ENCODE measurements around the gene KBTBD2.
"Not testable (repeated sequence)": the region's sequence is repeated elsewhere in the genome, so short reads cannot be mapped to it uniquely, and the experiment has no call there.

Gene KBTBD2

DNA sequence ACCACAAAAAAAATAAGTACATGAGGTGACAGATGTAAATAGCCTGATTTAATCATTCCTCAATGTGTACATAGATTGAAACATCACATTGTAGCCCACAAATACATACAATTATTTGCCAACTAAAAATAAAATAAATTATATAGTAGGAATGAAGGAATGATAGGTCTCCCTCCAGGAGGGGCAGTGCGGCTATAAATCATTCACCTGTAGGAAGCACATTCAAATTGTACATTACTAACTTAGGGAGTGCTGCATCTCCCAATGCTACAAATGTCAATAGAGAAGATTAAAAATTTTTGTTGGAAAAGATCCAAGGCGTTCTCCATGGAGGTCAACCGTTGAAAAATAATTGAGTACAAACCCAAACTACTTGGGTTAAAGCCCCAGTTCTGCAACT lies 4.2 kb downstream of the KBTBD2 start:
- no peak for TF ChIP-seq GABPA (IDR thresholded peaks at IDR 0.05; ENCODE audit: low read depth)
- TF ChIP-seq POLR2AphosphoS5 (IDR thresholded peaks at IDR 0.05; ENCODE audit: low read depth) = no peak
- TF ChIP-seq CTCF (IDR thresholded peaks at IDR 0.05; ENCODE audit: insufficient read depth, low read length) = no peak
- TF ChIP-seq SPI1 (IDR thresholded peaks at IDR 0.05; ENCODE audit: borderline replicate concordance, low read depth) = no peak
- Histone ChIP-seq H3K27ac (replicated peaks) (no peak overlapping the region), H3K4me3 (replicated peaks; ENCODE audit: insufficient read depth, low read length) (no peak overlapping the region), H3K27me3 (ENCODE audit: insufficient read depth, poor library complexity, severe bottlenecking) (no peaks in the 10 kb centered on the region)
- DNase-seq (ENCODE audit: low read depth in 1 of 2, low spot score in 1 of 2) = no peak

DNA sequence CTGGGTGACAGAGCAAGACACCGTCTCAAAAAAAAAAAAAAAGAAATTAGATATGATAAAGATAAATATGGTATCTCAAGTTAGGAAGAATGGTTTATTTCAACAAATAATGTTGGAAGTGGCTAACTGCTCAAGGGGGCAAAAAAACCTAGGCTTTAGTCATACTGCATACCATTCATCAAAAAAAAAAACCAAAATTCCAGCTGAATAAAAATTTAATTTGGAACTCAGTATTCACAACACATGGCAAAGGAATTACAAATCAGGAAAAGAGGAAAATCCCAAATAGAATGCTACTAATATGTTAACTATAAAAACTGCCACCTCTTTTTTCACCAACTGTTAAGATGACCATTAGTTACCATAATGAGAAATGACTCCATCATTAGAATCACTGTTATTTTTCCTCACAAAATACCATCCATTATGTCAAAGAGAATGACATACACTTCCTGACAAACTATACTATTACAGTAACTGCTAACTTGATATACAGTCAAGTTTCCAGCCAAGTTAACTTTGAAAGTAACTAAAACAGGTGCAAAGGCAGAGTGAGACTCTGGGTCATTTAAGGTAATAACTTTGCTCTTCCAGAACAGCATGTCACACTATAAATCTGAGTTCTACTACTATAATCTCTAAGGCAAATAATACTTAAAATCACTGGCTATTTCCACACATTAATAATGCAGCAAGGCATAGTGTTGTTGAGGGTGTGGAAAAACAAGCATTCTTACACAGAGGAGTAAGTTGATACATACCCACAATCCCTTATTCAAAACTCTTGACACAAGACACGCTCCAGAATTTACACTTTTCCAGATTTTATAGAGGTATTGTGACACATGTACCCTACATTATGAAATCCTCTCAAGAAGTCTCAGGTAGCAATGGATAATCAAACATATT lies 10.2 kb downstream of the KBTBD2 start:
- no peaks in the 10 kb centered on the region for H3K27me3 ChIP-seq (ENCODE audit: insufficient read depth, poor library complexity, severe bottlenecking)
- no peak for TF ChIP-seq SPI1 (IDR thresholded peaks at IDR 0.05; ENCODE audit: borderline replicate concordance, low read depth)
- no peak for TF ChIP-seq POLR2AphosphoS5 (IDR thresholded peaks at IDR 0.05; ENCODE audit: low read depth)
- TF ChIP-seq, protein P1, sequence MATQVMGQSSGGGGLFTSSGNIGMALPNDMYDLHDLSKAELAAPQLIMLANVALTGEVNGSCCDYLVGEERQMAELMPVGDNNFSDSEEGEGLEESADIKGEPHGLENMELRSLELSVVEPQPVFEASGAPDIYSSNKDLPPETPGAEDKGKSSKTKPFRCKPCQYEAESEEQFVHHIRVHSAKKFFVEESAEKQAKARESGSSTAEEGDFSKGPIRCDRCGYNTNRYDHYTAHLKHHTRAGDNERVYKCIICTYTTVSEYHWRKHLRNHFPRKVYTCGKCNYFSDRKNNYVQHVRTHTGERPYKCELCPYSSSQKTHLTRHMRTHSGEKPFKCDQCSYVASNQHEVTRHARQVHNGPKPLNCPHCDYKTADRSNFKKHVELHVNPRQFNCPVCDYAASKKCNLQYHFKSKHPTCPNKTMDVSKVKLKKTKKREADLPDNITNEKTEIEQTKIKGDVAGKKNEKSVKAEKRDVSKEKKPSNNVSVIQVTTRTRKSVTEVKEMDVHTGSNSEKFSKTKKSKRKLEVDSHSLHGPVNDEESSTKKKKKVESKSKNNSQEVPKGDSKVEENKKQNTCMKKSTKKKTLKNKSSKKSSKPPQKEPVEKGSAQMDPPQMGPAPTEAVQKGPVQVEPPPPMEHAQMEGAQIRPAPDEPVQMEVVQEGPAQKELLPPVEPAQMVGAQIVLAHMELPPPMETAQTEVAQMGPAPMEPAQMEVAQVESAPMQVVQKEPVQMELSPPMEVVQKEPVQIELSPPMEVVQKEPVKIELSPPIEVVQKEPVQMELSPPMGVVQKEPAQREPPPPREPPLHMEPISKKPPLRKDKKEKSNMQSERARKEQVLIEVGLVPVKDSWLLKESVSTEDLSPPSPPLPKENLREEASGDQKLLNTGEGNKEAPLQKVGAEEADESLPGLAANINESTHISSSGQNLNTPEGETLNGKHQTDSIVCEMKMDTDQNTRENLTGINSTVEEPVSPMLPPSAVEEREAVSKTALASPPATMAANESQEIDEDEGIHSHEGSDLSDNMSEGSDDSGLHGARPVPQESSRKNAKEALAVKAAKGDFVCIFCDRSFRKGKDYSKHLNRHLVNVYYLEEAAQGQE (IDR thresholded peaks at IDR 0.05; ENCODE audit: insufficient replicate concordance, low read depth) = no peak
- no peak for TF ChIP-seq CTCF (IDR thresholded peaks at IDR 0.05; ENCODE audit: insufficient read depth, low read length)
- no peak for TF ChIP-seq GABPA (IDR thresholded peaks at IDR 0.05; ENCODE audit: low read depth)
- H3K27ac ChIP-seq (replicated peaks) = no peak overlapping the region
- H3K4me3 ChIP-seq (replicated peaks; ENCODE audit: insufficient read depth, low read length) = no peak overlapping the region
- DNase-seq (ENCODE audit: low read depth in 1 of 2, low spot score in 1 of 2) = no peak

GRCh38 chr7:32879460-32879859 lies 12.1 kb downstream of the KBTBD2 start:
- Histone ChIP-seq H3K27ac (replicated peaks) (peak overlapping the region; percentile 16), H3K4me3 (replicated peaks; ENCODE audit: insufficient read depth, low read length) (no peak overlapping the region), H3K27me3 (ENCODE audit: insufficient read depth, poor library complexity, severe bottlenecking) (no peaks in the 10 kb centered on the region)
- no peak for TF ChIP-seq GABPA (IDR thresholded peaks at IDR 0.05; ENCODE audit: low read depth)
- TF ChIP-seq, protein P1 (IDR thresholded peaks at IDR 0.05; ENCODE audit: insufficient replicate concordance, low read depth) = no peak
- TF ChIP-seq SPI1 (IDR thresholded peaks at IDR 0.05; ENCODE audit: borderline replicate concordance, low read depth) = no peak
- no peak for TF ChIP-seq CTCF (IDR thresholded peaks at IDR 0.05; ENCODE audit: insufficient read depth, low read length)
- no peak for TF ChIP-seq POLR2AphosphoS5 (IDR thresholded peaks at IDR 0.05; ENCODE audit: low read depth)
- DNase-seq (ENCODE audit: low read depth in 1 of 2, low spot score in 1 of 2) = no peak

- not testable (repeated sequence) for H3K4me3 ChIP-seq (replicated peaks; ENCODE audit: insufficient read depth, low read length); DNase-seq (ENCODE audit: low read depth in 1 of 2, low spot score in 1 of 2); H3K27ac ChIP-seq (replicated peaks); H3K27me3 ChIP-seq (ENCODE audit: insufficient read depth, poor library complexity, severe bottlenecking)
Measured at GRCh38 chr7:32878023-32878422, 13.5 kb downstream of the KBTBD2 start.
